Measurements from ENCODE around the gene S100A9.

Gene S100A9

DNA sequence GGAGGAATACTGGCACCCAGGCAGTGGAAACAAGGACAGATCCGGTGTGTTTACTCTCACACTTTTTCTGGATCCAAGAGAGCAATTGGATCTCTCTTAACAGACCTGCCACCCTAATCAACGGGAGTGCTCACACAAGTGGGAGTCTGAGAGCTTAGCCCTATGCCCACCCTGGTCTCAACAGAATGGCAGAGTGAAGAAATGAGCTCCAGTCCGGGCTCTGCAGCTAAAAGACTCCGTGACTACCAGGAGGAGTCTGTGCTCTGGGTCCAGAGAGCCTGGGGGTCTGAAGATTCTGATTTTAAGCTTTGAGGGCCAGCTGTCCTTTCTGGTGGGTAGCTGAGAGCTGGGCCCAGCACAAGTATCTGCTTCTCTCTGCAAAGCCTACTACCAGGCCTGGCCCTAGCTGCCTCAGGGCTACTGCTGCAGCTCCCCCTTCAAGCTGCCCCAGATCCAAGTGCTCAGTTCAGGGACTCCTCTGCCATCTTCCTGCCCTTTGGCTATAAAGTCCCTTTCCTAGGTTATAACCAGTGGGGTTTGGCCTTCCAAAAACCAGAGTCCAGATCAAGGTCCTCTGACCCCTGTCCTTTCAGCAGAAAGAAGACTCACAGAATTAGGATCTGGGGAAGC lies 3.9 kb downstream of the S100A9 start:
- DNase-seq, result no peak

DNA sequence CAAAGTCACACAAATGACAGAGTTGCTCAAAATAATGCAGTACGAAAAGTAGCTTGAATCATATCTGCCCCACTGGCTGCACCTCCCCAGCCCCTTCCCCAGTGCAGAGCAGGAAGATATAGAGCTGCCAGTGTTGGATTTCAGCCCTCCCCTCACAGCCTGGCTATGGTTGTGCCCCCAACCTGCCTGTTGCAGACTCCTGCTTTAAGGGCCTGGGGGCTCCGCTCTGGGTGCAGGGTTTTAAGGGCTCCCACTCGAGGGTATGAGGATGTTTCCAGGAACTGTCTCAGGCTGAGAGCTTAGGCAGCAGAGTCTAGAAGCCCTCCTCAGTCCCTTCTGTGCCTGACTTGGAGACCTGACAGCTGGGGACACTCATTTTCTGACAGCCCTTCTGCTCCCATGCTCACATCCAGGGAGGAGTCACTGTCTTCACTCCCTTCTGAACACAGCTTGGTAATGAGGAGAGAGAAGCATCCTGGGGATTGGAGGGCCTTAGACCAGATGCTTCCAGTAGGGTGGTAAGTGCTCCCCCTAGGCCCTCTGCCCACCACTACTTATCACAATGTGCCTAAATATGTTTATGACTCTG lies 4.6 kb downstream of the S100A9 start:
- DNase-seq, result peak; percentile 86

DNA sequence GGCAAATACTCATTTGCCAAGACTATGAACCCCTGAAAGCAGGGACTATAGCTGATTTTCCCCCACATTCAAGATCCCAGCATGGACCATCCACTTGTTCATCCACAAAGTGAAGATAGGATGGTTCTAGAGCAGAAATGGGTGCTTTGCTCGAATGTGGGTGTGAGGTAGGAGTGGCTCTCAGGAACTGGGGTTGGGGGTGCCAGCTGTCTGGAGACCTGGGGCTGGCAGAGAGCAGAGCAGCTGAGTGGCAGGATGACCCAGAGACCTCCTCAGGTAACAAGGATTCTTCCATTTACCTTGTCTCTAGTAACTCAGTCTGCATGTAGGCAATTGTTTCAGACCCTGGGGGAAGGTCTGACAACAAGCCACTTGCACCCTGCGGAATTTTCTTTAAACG lies 6.0 kb downstream of the S100A9 start:
- no peak for DNase-seq

DNA sequence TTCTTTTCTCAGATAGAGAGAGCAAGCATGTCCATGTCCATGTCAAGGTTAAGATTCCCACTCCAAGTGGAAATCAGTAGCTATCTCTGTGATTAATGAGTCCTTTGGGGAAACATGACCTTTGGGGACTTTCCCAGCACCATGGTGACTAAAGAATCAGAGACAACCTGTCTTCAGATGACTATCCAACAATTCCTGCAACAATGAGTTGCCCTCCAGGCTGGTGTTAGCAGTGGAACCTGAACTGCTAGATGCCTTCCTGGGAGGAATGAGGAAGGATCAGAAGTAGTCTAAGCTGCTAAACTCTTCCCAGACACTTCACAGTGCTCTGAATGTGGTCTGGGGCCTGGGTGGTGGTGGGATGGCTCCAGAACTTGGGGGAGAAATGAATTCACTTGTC lies 6.5 kb downstream of the S100A9 start:
- DNase-seq, result no peak

DNA sequence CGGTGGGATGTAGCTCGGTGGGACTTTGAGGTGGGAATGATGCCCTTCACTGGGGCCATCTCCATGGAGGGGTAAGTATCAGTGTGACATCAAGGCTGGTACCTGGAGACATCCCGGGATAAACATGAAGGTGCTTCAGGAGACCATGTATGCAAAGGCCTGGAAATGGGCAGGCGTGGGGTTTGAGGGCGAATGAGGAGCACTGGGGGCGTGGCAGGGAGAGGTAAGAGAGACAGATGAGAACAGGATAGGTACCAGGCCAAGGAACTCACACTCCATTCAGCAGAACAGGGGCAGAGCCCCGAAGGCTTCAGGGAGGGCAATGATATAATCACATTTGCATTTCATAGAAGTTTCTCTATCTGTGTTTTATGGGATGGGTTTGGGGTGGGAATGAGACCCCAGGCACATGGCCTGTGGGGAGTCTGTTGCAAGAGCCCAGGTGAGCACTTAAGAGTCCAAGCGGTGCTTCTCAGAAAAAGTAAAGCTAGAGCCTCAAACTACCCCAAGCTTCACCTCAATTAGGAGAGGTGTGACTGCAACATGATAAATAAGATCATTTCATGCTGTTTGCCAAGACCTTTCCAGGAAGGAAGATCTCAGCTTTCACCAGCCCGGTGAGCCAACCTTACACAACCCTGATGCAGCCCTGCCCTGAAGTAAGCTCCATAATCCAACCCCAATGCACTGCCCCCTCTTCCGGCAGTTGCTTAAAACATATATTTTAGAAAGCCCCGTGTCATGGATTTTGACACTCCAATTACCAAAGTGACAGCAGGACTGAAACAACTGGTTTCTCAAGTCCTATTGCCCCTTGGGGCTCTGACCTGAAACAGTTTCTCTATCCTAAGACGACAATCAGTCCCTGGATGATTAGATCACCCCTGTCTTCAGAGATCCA lies 7.4 kb downstream of the S100A9 start:
- no peak for DNase-seq

DNA sequence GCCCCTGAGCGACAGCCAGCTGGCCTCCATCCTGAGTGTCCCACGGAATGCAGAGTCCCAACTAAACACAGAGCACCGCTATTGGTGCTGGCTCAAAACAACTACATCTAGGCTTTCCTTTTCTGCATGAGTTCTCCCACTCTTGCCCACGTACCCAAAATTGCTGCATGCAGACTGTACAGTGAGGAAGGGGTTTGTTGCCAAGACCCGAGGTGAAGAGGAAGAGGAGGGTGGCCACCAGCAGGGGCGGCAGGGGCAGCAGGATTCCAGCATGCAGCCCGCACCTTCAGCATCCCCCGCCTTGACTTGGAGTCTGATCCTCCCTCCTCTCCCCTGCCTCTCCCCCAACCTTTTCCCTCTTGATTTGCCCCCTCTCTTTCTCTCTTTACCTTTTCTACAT lies 8.0 kb downstream of the S100A9 start:
- no peak for DNase-seq

DNA sequence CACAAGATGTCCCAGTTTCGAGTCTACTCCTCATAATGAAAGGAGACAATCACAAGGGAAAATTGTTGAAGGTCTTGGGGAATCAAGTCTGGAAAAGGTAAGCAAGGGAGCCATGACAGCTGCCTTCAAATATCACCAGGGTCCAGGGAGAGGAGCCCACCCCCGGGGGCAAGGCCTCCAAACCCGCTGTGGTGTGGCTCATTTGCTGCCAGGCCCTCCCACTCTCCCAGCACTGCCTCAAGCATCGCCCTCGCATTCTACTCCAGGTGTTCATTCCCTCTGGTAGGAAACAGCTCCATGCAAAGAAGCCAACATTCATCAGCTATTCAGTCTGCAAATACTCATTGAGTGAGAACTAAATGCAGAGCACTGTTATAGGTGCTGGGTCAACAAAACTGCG lies 8.6 kb downstream of the S100A9 start:
- DNase-seq, result no peak

DNA sequence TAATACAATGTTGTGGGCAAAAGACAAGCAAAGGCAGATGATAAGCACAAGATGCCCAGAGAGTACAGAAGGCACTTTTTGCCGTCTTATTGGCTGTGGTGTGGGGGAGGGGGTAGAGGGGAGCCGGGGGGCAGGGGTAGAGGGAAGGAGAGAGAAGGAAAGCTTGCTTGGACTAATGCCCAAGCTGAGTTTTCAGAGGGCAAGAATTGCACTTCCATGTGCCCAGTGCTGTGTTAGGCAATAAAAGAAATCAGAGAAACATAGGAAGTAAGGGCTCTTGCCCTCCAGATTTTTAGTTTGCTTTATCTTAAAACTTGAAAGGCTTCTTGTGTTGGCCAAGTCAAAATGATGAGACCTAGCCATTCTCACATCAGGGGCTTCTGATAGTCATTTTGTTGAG lies 9.4 kb downstream of the S100A9 start:
- DNase-seq, result no peak

DNA sequence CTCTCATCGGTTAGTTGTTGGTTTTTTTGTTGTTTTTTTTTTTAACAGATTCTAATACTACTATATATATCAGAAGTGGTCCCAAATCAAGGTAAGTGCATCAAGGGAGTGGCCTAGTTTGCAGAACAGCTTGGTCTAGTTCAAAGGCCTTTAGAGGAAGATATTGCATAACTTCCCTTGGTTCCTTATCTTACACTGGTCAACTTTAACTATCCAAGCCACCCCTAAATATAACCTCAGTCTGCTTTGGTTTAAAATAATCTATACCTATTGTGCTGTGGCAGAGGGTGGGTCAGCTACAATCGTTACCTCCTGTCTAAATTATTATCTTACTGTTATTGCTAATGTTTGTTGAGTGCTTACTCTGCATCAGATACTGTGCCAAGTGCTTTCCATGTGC lies 10.8 kb downstream of the S100A9 start:
- no peak for DNase-seq

DNA sequence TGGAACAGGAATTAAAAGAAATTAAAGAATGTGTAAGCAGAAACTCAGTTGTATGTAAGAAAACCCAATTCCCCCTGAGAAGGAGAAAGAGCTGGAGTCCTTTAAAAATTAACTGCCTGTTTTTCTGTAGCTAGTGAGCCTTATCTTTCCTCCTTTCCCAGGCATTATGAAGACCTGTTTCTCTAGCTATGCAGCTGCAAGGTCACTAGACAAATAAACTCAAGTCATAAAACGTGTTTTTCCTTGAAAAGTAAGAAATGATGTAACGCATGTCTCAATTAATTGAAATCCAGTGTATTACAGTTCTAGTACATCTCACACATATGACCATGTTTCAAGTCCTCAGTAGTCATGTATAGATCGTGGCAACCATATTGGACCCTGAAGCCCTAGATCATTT lies 12.5 kb downstream of the S100A9 start:
- no peak for DNase-seq

DNA sequence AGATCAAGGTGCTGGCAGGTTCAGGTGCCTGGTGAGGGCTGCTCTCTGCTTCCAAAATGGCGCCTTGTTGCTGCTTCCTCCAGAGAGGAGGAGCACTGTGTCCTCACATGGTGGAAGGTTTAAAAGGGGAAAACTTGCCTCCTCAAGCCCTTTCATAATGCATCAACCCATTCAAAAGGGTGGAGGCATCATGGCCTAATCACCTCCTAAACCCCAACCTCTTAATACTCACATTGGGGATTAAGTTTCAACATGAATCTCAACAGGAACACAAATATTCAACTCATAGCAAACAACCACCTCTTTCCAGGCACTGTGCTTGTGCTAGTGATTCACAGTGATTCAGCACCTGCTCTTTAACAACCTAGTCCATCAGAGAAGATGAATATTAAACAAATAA lies 13.6 kb downstream of the S100A9 start:
- no peak for DNase-seq

DNA sequence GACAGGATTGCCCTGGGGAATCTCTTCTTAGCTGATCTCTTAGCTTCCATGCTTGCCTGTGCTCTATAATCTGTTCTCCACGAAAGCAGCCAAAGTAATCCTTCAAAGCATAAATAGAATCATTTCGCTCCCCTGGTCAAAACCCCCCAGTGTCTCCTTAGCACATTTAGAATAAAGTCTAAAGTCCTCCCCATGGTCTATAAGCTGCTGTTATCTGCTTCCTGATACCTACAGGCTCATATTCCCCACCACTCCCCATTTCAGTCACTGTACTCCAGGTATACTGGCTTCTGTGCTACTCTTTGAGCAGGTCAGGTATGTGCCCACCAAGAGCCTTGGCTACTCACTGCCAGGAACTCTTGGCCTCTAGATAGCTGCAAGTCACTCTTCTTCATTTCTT lies 14.9 kb downstream of the S100A9 start:
- DNase-seq, result no peak

DNA sequence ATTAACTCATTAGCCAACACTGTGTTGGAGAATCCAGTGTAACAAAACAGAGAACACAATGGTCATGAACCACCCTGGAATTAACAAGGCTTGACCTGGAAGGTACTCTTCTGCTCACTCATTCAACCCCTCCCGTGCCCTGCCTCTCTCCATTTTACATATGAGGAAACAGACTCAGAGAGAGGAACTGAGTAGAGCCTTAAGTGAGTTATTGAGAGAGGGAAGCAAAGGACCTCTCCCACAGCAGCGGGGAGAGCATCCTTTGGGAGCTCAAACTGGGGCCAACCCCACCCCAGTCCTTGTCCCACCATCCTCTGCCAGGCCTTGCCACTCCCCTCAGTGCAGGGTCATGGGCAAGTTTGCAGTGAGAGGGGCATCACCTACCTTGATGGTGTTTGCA lies 16.4 kb downstream of the S100A9 start:
- DNase-seq, result no peak

DNA sequence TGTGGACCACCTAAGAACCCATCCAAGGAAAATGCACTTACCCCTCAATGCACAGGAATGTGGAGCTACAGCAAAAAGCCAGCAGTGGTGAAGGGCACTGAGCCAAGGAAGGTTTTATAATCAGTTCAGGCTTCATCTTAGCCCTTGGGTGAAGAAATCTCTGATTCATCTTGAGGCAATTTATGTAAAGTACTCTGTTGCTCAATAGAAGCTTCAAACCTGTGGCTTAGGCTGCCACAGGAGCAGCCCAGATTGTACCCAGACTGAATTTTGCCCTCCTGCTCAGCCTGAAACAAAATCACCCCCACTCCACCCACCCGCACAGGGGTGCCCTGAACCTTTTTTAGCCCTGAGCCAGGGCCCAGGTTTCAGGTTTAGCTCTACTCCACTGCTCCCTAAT lies 17.9 kb downstream of the S100A9 start, which contains the start of gene S100A12:
TSS of gene S100A12 (minus strand) at position 111 of the 400 bp plus-strand sequence. CDS start 1,029 bp downstream, outside the sequence.
- DNase-seq, result no peak

DNA sequence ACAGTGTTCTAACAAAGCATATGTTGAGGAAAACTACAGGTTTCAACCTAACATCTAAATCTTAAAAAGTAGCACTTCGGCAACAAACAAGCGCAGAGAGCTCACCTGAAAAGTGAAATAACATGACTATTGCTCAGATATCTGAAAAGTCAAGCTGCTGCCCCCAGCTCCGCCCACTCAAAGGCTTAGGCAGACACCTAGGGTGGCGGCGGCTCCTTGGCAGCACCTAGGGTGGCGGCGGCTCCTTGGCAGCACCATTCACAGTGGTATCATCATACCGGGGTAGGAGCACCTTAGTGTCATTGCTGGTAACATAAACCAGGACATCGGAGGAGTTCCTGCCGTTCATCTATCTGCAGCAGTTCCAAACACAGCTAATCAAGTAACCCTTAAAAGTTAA lies 21.9 kb downstream of the S100A9 start:
- no peak for DNase-seq

DNA sequence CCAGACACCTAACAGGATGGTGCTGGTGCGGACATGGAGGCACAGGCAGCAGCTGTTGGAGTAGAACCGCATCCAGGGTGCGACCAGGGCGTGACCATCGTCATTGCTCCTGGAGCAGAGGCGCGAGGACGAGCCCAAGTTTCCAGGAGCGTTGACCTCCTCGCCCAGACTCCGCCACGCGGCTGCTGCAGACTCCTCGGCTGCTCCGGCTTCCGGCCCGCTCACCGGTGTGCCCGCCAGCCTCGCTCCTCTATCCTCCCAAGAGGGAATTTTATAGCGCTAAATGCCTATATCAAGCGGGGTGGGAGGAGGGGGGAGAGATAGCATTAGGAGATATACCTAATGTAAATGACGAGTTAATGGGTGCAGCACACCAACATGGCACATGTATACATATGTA lies 23.1 kb downstream of the S100A9 start:
- DNase-seq, result no peak

DNA sequence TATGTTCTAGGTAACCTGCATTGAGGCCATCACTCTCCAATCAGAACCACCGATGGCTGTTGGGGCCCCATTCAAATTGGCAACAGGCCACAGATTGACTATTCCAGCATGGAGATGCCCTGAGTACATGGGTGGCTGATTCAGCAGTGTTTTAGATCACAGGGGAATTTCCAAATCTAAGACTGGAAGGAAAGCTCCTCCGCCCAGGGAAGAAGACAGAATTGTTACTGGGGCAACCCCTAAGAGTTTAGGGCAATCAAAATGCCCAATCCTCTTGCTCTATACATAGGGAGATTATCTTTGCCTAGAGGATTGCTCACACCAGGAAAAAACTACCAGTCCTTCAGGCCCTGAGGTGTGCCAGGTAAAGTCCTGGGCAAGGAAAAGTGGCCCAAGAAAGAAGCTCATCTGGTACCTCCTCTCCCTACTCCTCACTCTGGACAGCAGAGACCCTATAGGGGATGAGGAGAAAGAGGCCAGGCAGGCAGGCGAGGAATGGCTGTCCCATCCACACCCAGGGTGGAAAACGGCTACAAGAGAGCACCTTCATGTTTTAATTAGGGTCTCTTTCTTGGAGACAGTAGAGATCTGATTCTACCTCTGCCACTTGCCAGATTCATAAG lies 27.4 kb downstream of the S100A9 start:
- DNase-seq, result no peak

DNA sequence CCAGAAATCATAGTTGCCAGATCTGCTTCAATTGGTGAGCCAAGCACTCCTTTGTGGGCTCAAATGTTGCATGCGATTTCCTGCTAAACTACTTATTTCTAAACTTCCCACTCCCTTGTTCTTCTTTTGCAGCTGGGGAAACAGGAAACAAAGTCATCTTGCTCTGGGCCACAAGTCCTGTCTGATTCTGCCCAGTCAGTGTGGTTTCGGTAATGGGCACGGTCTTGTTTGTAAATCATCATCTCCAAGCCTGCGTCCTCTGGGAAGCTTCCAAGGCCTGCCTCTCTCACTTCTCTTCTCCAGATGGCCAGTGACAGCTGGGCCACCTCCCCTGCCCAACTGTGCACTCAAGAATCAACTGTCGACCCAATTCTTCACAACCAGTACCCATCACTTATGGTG lies 28.8 kb downstream of the S100A9 start:
- DNase-seq, result peak; percentile 38

DNA sequence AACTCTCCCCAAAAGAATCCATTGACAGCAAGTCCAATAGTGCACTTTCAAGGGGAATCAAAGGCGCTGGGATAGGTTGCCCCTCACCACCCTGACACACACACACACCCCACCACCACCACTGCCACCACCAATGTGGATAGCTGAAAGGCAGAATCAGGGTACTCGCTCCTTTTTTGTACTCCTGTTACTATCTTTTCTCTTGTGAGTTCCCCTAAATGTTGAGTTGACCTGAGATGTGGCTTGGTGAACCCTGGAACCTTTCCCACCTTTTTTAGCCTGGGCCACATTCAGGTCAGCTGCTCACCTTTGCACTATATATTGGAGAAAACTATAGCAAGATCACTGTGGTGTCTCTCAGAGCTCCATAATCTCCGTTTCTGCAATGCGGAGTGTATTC lies 29.3 kb downstream of the S100A9 start:
- no peak for DNase-seq

DNA sequence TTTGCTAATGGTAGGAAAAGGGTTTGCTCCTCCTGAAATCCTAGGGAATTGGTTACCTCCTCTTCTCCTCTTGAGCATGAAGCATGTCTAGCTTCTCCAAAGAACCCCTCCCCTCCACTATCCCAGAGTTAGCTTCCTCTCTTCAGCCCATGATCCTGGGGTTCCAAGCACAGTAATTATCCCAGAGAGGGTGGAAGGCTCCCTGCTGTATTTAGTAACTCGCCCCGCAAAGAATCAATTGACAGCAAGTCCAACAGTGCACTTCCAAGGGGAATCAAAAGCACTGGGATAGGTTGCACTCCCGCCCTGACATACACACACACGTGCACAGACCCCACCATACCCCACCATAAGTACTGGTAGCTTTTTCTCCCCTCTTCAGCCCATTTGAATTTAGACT lies 30.1 kb downstream of the S100A9 start:
- DNase-seq, result no peak

DNA sequence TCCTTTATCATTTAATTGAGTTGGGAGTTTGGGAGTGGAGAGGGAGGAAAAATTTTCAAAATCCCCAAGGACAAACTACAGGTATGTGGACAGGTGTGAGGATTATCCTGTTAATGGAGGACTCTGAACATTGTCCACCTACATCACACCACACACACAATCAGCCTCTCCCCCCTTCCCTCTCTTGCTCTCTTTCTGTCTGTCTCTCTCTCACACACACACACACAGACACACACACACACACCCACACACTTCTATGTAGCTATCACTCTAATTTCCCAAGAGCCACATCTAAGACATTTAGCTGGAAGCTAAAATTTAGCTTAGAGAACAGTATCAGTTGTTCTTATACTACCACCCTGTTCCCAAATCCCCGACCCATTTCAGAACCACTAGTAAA lies 31.7 kb downstream of the S100A9 start:
- no peak for DNase-seq

DNA sequence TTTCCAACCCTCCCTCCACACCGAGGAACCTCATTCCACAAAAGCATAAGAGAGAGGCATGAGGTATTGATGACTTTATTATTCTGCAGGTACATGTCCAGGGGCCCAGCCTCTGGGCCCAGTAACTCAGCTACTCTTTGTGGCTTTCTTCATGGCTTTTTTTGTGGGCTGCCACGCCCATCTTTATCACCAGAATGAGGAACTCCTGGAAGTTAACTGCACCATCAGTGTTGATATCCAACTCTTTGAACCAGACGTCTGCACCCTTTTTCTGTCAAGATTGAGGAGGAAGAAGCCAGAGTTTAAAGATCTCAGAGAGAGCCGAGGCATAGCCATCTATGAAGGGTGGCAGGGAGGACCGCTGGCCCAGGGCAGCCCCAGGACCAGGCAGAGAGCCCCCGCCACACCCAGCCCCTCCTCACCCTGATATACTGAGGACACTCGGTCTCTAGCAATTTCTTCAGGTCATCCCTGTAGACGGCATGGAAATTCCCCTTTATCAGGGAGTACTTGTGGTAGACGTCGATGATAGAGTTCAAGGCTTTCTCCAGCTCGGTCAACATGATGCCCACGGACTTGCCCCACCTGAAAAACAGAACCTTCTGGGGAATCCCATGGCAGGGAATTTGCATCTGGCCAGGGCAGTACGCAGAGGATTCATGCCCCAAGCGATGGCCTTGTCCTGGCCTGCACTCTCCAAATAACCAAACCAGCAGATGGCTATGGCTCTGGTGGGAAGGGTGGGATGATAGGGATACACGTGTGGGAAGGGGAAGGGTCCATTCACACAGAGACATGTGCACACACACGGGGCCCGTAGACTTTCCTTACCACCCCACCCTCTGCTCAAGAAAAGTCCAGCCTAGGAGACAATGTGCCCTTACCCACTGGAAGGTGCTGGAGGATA lies 32.6 kb downstream of the S100A9 start:
- DNase-seq, result no peak

Measured in NCI-H2171 treated with DMSO at 0.1 percent for 48 hours (cell line).